Prostate gland (tissue), 2 donors: ENCODE measurements around the gene ATP9B. TPM values are rescaled to one million over a fixed set of nuclear protein-coding genes. Genes with fewer than 3 reads are reported as not detected.

Experiments used
- DNase-seq: peaks from one replicate; pipeline ENCODE4 v3.0.0-alpha.2; 2019; ENCODE audit warnings: low spot score
- H3K27ac ChIP-seq, 2 donors: fragments of 200-600 bp; sonication (generic); 2 replicates each; pipeline ENCODE4 v1.5.1; 2017 to 2019
- H3K27me3 ChIP-seq: fragments of 200-600 bp; sonication (generic); replicated peaks from 2 replicates; pipeline ENCODE4 v1.5.1; 2019; ENCODE audit not compliant: insufficient read depth
- H3K36me3 ChIP-seq, 2 donors: fragments of 200-600 bp; sonication (generic); 1 replicate in 1 of 2; 2 replicates in 1 of 2; pipeline versions ENCODE4 v1.5.1 to v1.8.1; 2017 to 2019
- H3K4me1 ChIP-seq: fragments of 200-600 bp; sonication (generic); replicated peaks from 2 replicates; pipeline ENCODE4 v1.5.1; 2019
- H3K4me3 ChIP-seq, 2 donors: fragments of 200-600 bp; sonication (generic); 2 replicates each; pipeline ENCODE4 v1.5.1; 2017 to 2019
- H3K9me3 ChIP-seq: fragments of 200-600 bp; sonication (generic); 2 replicates; pipeline ENCODE4 v1.5.1; 2017
- CTCF ChIP-seq, 4 experiments: fragments of 200-600 bp in 2 of 4; fragments of 450-650 bp in 2 of 4; sonication (generic) in 2 of 4; IDR thresholded peaks; 1 replicate in 3 of 4; 2 replicates in 1 of 4; pipeline ENCODE4 v1.5.1; 2016 to 2019; ENCODE audit warnings: antibody characterized with exemption in 4 of 4, mild to moderate bottlenecking in 2 of 4, moderate library complexity in 2 of 4
- POLR2A ChIP-seq: fragments of 450-650 bp; IDR thresholded peaks from one replicate; pipeline ENCODE4 v1.6.1; 2016; ENCODE audit warnings: antibody characterized with exemption, mild to moderate bottlenecking
- POLR2AphosphoS5 ChIP-seq: sonication (generic); formaldehyde crosslinking; IDR thresholded peaks from one replicate; pipeline ENCODE4 v1.6.1; 2017; ENCODE audit warnings: antibody characterized with exemption
- WGBS: methylation state at CpG from one replicate; pipeline ENCODE4 v1.1.5; 2018; 5-methylcytosine and 5-hydroxymethylcytosine counted together
- intact Hi-C: fragments of 100-400 bp; cut with DNase I; formaldehyde crosslinking; loops from one replicate; pipeline ENCODE4 v1.14.2; 2022
- total RNA-seq, 2 donors: library from RNA; depleted of rRNA; stranded (reverse); fragments of >200 nt; gene quantifications; one replicate each; pipeline ENCODE4 v1.1.0, GENCODE V29; 2016

The ATP9B gene
- total RNA-seq, 2 donors from 2014 or later = 33.8 to 55.6 TPM

- Histone ChIP-seq H3K27me3 (no peaks in the 10 kb centered on the region), H3K27ac (no peak overlapping the region), H3K4me3 (no peak overlapping the region), H3K4me1 (no peaks in the 10 kb centered on the region), H3K9me3 (no peaks in the 10 kb centered on the region), H3K36me3 (no peaks in the 10 kb centered on the region)
- intact Hi-C loops = no loop called here
- no peak for DNase-seq
- TF ChIP-seq POLR2AphosphoS5 (no peak), CTCF (IDR thresholded peaks at IDR 0.05) (no peak), POLR2A (no peak)
- WGBS = 83% methylated on average over 48 of the region's 48 CpGs
These were observed 351.0 kb downstream of the ATP9B start for GRCh38 chr18:79420033-79420745.

DNA sequence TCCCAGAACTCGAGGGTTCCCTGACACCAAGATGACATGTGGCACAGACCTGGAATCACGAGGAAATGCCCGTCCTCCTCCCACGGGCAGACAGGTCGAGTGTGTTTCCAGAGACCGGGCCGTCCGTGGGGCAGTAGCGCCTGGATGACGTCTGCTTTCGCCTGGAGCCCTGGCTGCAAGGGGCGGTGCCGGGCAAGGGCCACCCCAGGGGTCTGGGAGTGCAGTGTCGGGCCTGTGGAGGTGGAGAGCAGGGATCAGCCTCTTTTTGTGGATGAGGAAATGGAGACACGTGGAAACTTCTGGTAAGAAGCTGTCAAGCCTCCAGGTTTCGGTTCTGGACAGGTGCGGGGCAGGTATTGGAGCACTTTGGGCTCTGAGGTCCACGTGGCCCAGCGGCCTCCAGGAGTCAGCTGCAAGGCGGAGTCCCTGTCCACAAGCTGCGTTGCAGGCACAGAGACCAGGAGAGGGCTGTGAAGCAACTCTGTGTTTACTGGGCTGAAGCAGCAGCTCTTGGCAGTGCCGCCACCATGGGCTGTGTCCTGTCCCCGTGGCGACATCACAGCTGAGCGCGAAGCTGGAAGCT, 352.2 kb downstream of the ATP9B start:
- no peaks in the 10 kb centered on the region for H3K4me1 ChIP-seq

DNA sequence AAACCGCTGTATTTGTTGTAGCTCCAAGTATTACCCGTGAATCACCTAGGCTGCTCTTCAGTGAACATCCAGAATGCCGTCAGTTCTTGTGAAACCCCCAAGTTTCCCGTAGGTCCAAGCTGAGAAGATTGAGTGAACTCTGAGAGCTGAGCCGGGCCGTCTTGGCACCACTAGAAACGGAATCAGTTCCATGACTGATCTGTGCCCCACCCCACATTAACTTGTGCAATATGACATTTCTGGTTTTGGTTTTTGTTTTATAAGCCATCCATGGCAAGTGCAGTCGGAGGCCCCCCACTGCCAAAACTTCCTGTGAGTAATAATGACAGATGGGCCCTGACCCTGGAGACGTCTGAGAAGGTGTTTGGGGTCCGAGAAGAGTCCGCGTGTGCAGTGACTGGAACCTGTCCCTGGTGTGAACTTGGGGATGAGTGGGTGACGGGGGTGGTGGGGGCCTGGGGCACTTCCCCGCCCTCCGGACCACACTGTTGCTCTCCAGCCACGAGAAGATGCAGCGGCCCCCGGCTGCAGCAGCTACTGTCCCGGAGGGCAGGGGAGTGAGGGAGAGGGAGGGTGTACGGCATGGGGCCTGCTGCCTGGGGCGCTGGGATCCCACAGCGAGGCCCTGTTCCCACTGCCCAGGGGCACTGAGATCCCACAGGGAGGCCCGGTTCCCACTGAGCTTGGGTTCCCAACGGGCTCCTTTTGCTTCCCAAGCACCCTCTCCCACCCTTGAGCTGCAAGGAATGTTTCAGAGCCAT, 353.0 kb downstream of the ATP9B start:
- Histone ChIP-seq H3K4me1 (no peaks in the 10 kb centered on the region), H3K9me3 (no peaks in the 10 kb centered on the region), H3K27ac (no peak overlapping the region), H3K27me3 (no peaks in the 10 kb centered on the region), H3K36me3 (no peaks in the 10 kb centered on the region), H3K4me3 (no peak overlapping the region)
- TF ChIP-seq POLR2A (no peak), CTCF (IDR thresholded peaks at IDR 0.05) (no peak), POLR2AphosphoS5 (no peak)
- WGBS = 90% methylated on average over 24 of the region's 24 CpGs
- DNase-seq = no peak
- intact Hi-C loops = no loop called here

More for the DNA sequence above, 352.2 kb downstream of the ATP9B start:
- Histone ChIP-seq H3K4me3 (no peak overlapping the region), H3K36me3 (no peaks in the 10 kb centered on the region), H3K9me3 (no peaks in the 10 kb centered on the region), H3K27ac (no peak overlapping the region), H3K27me3 (no peaks in the 10 kb centered on the region)
- DNase-seq = no peak
- intact Hi-C loops = no loop called here
- 88% methylated on average over 26 of the region's 26 CpGs for WGBS
- TF ChIP-seq CTCF (IDR thresholded peaks at IDR 0.05) (no peak), POLR2A (no peak), POLR2AphosphoS5 (no peak)

DNA sequence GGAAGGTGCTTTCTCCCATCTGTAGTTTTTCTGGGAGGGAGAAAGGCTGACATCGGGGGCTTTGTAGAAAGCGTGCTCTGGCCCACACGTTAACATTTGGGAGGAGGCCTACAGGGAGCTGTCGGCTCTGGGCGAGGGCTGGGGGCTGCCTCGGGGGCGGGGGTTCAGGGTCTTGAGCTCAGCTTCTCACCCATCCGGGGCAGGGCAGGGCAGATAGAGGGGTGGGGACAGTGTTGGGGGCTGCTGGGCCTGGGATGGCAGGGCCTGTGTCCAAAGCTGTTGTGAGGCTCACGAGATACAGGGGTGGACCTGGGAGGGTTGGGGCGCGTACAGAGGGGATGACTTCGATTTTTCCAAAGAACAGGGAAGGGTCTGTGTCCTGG, 353.6 kb downstream of the ATP9B start:
- intact Hi-C loops = no loop called here
- H3K9me3 ChIP-seq = no peaks in the 10 kb centered on the region

More for the DNA sequence above, 353.6 kb downstream of the ATP9B start:
- H3K4me3 ChIP-seq = no peak overlapping the region
- H3K27me3 ChIP-seq = no peaks in the 10 kb centered on the region
- TF ChIP-seq CTCF (IDR thresholded peaks at IDR 0.05) = no peak
- TF ChIP-seq POLR2AphosphoS5 = no peak
- TF ChIP-seq POLR2A = no peak
- no peaks in the 10 kb centered on the region for H3K36me3 ChIP-seq
- no peaks in the 10 kb centered on the region for H3K4me1 ChIP-seq
- WGBS = 83% methylated on average over 12 of the region's 12 CpGs
- no peak overlapping the region for H3K27ac ChIP-seq
- DNase-seq = no peak
